NCI-H82 treated with DMSO at 0.1 percent for 48 hours (cell line): ENCODE measurements around the gene BRD1.

ENCODE experiments used
- DNase-seq: peaks from one replicate; lab custom pipeline; 2025; ENCODE audit not compliant: unreplicated experiment; lab: John Stamatoyannopoulos, UW

BRD1 gene

GRCh38 chr22:49733631-49734030, 94.0 kb downstream of the BRD1 start:
- no peak for DNase-seq

- DNase-seq = no peak
Measured at GRCh38 chr22:49730656-49731055, 97.0 kb downstream of the BRD1 start.

DNA sequence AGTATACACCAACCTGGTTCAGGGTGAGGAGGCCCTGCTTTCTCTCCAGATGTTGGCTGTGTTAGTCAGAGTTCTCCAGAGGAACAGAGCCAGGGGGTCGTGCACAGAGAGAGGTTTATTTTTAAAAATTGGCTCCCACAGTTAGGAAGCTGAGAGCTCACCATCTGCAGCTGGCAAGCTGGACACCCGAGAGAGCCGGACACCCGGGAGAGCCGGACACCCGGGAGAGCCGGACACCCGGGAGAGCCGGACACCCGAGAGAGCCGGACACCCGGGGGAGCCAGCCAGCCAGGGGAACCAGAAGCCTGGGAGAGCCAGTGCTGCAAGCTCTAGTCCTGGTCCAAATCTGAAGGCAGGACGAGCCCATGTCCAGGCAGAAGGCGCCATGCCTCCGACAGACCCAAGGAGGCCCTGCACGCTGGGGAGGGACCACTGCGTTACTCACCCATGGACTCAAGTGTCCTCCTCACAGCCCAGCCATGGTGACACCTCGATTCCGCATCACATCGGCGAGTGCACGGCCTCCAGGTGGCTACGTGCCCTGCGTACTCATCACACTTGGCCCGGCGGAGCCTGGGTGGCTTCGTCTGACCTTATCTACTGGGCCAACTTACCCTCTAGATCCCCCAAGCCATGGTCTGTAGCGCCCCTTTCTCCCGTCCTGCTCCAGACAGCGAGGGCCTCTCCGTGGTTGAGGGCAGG, 99.0 kb downstream of the BRD1 start:
- DNase-seq = no peak

GRCh38 chr22:49727881-49728569, 99.6 kb downstream of the BRD1 start:
- no peak for DNase-seq

GRCh38 chr22:49727191-49727880, 100.3 kb downstream of the BRD1 start:
- DNase-seq = no peak

GRCh38 chr22:49726701-49727101, 101.0 kb downstream of the BRD1 start:
- DNase-seq = no peak

DNA sequence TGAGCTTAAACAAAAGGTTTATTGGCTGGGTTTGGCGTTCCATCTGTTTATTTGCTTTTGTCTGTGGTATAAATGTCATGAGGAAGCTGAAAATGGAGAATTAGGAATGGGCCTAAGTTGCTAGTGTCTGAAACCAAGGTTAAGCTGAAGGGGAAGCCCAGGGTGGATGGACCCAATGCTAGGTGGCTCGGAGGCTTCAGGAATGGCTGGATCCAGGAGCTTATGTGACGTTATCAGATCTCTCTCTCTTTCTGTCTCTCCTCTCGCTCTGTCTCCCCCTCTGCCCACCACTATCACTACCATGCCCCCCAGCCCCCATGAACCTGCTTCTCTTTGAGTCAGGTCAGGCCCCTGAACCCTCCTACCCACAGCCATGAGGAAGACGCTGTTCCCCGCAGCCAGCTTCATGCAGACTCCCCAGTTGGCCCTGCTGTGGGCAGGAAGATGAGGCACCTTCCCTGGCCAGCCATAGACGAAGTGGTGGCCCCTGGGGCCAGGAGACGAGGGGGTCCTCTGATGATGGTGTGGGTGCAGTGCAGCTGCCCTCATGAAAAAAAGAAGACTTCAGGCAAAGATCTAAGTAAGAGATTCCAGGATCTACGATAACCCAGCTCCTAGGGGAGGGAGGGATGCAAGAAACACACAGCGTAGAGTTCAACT, 101.5 kb downstream of the BRD1 start:
- no peak for DNase-seq

GRCh38 chr22:49725516-49725915, 102.2 kb downstream of the BRD1 start:
- no peak for DNase-seq

- no peak for DNase-seq
Measured at GRCh38 chr22:49724893-49725489, 102.7 kb downstream of the BRD1 start.

DNA sequence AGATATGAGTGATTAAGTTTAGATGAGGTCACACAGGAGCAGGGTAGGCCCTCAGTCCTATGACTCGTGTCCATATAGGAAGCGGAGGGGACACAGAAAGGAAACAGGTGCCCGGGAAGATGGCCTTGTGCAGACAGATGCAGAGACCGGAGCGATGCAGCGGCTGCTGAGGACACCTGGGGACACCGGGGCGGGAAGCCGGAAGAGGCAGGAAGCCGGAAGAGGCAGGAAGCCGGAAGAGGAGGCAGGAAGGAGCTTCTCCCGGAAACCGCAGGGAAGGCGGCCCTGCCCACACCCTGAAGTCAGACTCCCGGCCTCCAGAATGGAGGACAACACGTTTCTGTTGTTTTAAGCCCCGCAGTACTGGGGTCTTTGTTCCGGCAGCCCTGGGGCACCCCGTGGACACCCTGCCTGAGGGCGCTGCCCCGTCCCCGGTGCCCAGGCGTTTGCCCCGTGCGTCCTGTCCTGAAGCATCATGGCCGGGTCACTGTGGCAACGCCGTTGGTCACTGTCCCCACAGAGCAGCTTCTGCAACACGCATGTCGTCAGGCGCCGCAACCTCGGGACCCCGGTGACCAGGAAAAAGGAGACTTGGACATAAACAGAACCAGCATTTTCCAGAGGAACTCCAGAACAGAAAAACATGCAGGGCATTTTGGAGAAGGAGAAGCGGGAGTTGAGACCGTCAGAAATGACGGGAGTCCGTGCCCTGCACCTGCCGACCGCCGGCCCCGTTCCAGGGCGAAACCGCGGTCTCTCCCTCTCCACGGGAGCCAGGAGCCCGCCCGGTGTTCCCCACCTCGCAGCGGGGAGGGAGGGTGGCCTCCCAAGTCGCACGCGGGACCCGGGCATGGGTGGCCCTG, 103.4 kb downstream of the BRD1 start:
- DNase-seq = no peak

GRCh38 chr22:49723478-49724029, 104.1 kb downstream of the BRD1 start:
- DNase-seq = no peak
